Mucosa of rectum (tissue), 2 donors: Measurements from ENCODE around the gene VIPR1.
"Not testable (repeated sequence)": the region's sequence is repeated elsewhere in the genome, so short reads cannot be mapped to it uniquely, and the experiment has no call there.

Source experiments
- H3K27ac ChIP-seq, 2 donors: one replicate each; pipeline ENCODE4 v1.7.0; 2013; ENCODE audit warnings: inconsistent platforms in 2 of 2, low read depth in 2 of 2, low read length in 2 of 2
- H3K27me3 ChIP-seq, 2 donors: one replicate each; pipeline ENCODE4 v1.7.0; 2013; ENCODE audit warnings: low read length in 2 of 2; ENCODE audit not compliant: control insufficient read depth in 2 of 2, insufficient read depth in 2 of 2
- H3K36me3 ChIP-seq, 2 donors: one replicate each; pipeline ENCODE4 v1.7.0; 2013; ENCODE audit warnings: low read length in 2 of 2; ENCODE audit not compliant: control insufficient read depth in 2 of 2, insufficient read depth in 2 of 2
- H3K4me1 ChIP-seq, 2 donors: one replicate each; pipeline ENCODE4 v1.7.0; 2013; ENCODE audit warnings: low read length in 2 of 2, mild to moderate bottlenecking in 1 of 2; ENCODE audit not compliant: control insufficient read depth in 2 of 2, insufficient read depth in 2 of 2
- H3K4me3 ChIP-seq, 2 donors: one replicate each; pipeline ENCODE4 v1.7.0; 2013; ENCODE audit warnings: low read length in 2 of 2
- H3K9ac ChIP-seq, 2 donors: one replicate each; pipeline ENCODE4 v1.7.0; 2013; ENCODE audit warnings: low read length in 2 of 2, low read depth in 1 of 2, mild to moderate bottlenecking in 1 of 2
- H3K9me3 ChIP-seq, 2 donors: one replicate each; pipeline ENCODE4 v1.7.0; 2013; ENCODE audit warnings: low read length in 2 of 2; ENCODE audit not compliant: control insufficient read depth in 2 of 2
- donor health status: healthy.
- donor health status: Normal muscosa, but diverticular disease.

VIPR1 gene

GRCh38 chr3:42541079-42541478 is 38.6 kb downstream of the VIPR1 start:
- Histone ChIP-seq H3K9ac (no peak overlapping the region), H3K4me1 (peaks cover 18 to 32% of the 10 kb centered on the region in 2 donors), H3K4me3 (no peak overlapping the region), H3K9me3 (no peaks in the 10 kb centered on the region), H3K27me3 (no peaks in the 10 kb centered on the region), H3K36me3 (no peaks in the 10 kb centered on the region), H3K27ac (no peak overlapping the region)

- Histone ChIP-seq H3K27me3 (no peaks in the 10 kb centered on the region), H3K4me1 (peaks cover 16 to 30% of the 10 kb centered on the region in 2 donors), H3K9ac (no peak overlapping the region), H3K36me3 (no peaks in the 10 kb centered on the region), H3K4me3 (peak overlapping the region in 1 of 2 donors; percentile 6), H3K27ac (peak overlapping the region; percentile 44 to 45), H3K9me3 (no peaks in the 10 kb centered on the region)
Observed at GRCh38 chr3:42544492-42545283, 42.2 kb downstream of the VIPR1 start.

DNA sequence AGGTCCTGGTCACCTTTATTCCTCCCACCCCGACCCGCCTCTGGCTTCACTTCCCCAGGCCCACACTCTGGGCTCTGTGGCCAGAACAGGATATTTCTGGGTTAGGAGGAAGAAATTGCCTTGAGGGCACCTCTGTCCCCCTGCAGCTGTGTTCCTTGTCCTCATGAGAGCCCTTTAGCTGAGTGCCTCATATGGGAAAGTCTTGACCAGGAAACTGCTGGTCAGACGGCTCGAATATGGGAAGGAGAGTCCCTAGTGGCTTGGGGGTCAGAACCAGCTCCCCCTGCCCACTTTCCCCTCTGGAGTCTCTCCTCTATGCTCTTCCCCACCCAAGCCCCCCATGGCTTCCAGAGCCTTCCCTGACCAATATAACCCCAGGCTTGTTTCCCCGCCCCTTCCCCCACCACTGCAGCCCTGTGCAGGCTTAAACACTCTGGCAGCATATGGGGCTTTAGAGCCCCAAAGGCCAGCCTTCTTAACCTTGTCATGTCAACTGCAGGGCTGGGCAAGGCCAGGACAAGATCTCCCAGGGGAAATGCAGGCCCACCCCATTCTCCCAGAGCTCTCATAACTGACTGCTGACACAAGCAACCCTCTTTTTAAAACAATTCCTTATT is 42.9 kb downstream of the VIPR1 start:
- Histone ChIP-seq H3K27ac (peak overlapping the region; percentile 44 to 45), H3K36me3 (no peaks in the 10 kb centered on the region), H3K9ac (no peak overlapping the region), H3K4me1 (peaks cover 11 to 24% of the 10 kb centered on the region in 2 donors), H3K9me3 (no peaks in the 10 kb centered on the region), H3K4me3 (no peak overlapping the region), H3K27me3 (no peaks in the 10 kb centered on the region)

DNA sequence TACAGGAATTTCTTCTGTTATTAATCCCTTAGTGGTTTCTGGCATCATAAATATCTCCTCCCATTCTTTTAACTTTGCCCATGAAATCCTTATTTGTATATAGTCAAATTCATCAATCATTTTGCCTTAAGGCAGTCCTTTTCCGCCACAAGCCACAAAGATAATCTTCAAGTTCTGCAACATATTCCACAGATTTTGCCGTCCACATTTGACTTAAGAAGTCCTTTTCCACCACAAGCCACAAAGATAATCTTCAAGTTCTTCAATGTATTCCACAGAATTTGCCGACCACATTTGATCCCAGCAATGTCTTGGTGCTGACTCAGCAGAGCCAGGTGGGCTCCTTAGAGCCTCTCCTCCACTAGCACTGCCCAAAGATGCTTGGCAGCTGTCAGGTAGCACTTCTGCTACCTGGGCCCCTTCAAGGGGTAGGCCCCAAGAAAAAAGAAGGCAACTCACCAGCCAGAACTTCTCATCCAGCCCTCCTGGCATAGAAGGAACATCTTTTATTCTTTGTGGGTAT is 44.3 kb downstream of the VIPR1 start:
- Histone ChIP-seq H3K36me3 (no peaks in the 10 kb centered on the region), H3K27me3 (no peaks in the 10 kb centered on the region), H3K9ac (no peak overlapping the region), H3K4me1 (peaks cover 11 to 22% of the 10 kb centered on the region in 2 donors), H3K4me3 (no peak overlapping the region), H3K27ac (no peak overlapping the region), H3K9me3 (no peaks in the 10 kb centered on the region)

GRCh38 chr3:42547401-42547945 is 45.0 kb downstream of the VIPR1 start:
- peaks cover 11 to 22% of the 10 kb centered on the region in 2 donors for H3K4me1 ChIP-seq
- H3K9ac ChIP-seq: no peak overlapping the region
- no peak overlapping the region for H3K27ac ChIP-seq
- H3K27me3 ChIP-seq: no peaks in the 10 kb centered on the region
- no peaks in the 10 kb centered on the region for H3K36me3 ChIP-seq
- H3K9me3 ChIP-seq: no peaks in the 10 kb centered on the region
- H3K4me3 ChIP-seq: no peak overlapping the region

DNA sequence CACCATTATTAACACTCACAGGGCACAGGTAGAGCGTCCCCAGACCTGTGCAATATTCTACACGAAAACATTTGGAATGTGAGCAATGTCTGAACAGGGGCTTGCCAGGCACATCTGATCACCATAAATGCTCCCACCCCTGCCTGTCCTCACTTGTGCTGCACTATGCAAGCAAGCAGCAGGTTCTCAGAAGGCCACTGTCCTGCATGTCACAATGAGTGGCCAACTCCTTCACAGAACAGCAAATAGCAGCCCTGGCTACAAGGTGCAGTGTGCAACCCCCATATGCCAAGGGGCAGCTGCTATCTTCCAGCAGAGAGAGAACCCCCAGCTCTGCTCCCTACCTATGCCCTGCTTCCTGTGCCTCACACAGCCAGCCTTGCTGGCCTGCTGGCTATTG is 46.7 kb downstream of the VIPR1 start:
- Histone ChIP-seq H3K27ac (no peak overlapping the region), H3K9ac (no peak overlapping the region), H3K9me3 (no peaks in the 10 kb centered on the region), H3K4me3 (no peak overlapping the region), H3K27me3 (no peaks in the 10 kb centered on the region), H3K36me3 (peaks cover 3 to 5% of the 10 kb centered on the region in 2 donors), H3K4me1 (peaks cover 11 to 16% of the 10 kb centered on the region in 2 donors)

DNA sequence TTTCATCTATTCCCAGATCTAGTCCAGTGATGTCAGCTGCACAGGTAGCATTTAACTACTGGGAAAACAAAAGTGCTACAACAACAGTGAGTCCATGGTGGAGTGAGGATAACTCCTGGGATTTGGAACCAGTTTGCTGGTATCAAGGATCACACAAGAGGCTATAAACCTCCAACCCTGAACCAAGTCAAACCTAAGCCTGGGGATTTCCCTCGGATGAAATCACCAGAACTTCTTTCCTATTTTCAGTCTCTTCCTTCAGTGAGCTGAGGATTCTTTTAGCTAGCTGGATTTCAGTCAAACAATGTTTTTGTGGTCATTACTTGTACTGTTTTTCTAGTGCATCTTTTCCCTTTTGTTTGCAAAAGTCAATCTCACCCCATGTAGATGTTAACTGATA is 47.8 kb downstream of the VIPR1 start:
- H3K9ac ChIP-seq: no peak overlapping the region
- H3K9me3 ChIP-seq: no peaks in the 10 kb centered on the region
- H3K4me3 ChIP-seq: no peak overlapping the region
- no peak overlapping the region for H3K27ac ChIP-seq
- peaks cover 2 to 5% of the 10 kb centered on the region in 2 donors for H3K4me1 ChIP-seq
- peaks cover 3 to 5% of the 10 kb centered on the region in 2 donors for H3K36me3 ChIP-seq
- H3K27me3 ChIP-seq: no peaks in the 10 kb centered on the region

DNA sequence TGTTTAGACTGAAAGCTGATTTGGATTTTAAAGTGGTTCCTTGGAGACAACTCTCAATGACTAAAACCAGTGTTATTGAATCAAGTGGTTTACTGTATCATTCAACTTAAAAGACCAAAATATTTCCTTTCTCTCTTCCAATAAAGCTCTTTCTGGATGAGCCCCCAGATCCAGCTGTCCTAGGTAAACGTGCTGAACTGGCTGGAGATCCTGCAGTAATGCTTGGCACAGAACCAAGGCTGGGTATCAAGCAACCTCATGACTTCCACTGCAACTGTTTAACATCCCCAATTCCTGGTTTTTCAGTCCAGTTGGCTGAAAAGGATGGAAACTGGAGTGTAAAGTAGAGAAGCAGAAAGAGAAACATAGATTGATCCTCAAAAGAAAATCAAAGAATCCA is 50.4 kb downstream of the VIPR1 start:
- no peaks in the 10 kb centered on the region for H3K4me1 ChIP-seq
- no peak overlapping the region for H3K9ac ChIP-seq
- H3K36me3 ChIP-seq: peaks cover 6 to 17% of the 10 kb centered on the region in 2 donors
- no peaks in the 10 kb centered on the region for H3K27me3 ChIP-seq
- H3K27ac ChIP-seq: no peak overlapping the region
- no peak overlapping the region for H3K4me3 ChIP-seq
- H3K9me3 ChIP-seq: no peaks in the 10 kb centered on the region

DNA sequence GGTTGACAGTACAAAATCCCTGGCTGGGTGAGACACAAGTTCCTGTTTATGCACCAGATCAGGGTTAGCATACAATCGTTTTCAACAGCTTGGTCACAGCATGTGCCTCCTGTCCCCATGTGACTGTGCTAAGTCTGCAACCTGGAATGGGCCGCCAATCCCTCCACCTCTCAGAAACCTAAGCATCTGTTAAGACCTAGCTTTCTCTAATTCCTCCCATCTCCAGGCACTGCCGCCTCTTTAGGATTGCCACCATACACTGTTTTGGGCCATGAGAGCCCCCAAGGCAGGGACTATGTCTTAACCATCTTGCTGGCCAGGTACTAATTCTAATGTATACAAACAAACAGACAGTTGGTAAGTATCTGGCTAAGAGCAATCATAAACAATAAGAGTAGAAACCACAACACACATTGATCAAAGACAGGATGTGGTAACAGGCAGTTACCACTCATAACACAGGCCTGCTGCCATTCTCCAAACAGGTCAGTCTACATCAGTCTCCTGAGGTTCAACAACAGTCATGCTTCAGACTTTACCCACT is 53.7 kb downstream of the VIPR1 start:
- no peak overlapping the region for H3K27ac ChIP-seq
- no peaks in the 10 kb centered on the region for H3K27me3 ChIP-seq
- H3K4me1 ChIP-seq: no peaks in the 10 kb centered on the region
- H3K9me3 ChIP-seq: no peaks in the 10 kb centered on the region
- peaks cover 10 to 22% of the 10 kb centered on the region in 2 donors for H3K36me3 ChIP-seq
- H3K4me3 ChIP-seq: no peak overlapping the region
- no peak overlapping the region for H3K9ac ChIP-seq

DNA sequence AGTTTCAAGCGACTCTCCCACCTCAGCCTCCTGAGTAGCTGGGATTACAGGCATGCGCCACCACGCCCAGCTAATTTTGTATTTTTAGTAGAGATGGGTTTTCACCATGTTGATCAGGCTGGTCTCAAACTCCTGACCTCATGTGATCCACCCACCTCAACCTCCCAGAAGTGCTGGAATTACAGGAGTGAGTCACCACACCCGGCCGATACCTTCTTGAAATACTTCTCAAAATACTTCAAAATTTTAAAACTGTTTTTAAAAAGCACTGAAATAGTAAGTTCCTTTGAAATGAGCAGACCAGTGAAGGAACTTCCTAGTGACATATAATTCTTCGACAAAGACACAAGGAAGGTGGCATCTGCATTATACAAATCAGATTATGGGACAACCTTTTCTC is 54.4 kb downstream of the VIPR1 start:
- not testable (repeated sequence) for H3K4me1 ChIP-seq, H3K9ac ChIP-seq, H3K27ac ChIP-seq, H3K4me3 ChIP-seq, H3K9me3 ChIP-seq, H3K27me3 ChIP-seq
- H3K36me3 ChIP-seq: peaks cover 10 to 22% of the 10 kb centered on the region in 2 donors
